Mesenchymal stem cell (in vitro differentiated cells and primary cell): ENCODE data around the gene DIPK1B.

Experiments used
- DNase-seq: peaks from one replicate; pipeline ENCODE4 v3.0.0-alpha.2; 2013
- H2AFZ ChIP-seq: one replicate; pipeline ENCODE4 v1.6.1; 2013; ENCODE audit warnings: low read depth, mild to moderate bottlenecking, control low read depth, inconsistent platforms, low read length, moderate library complexity
- H2AK5ac ChIP-seq: 2 replicates; pipeline ENCODE4 v1.6.1; 2013; ENCODE audit warnings: low read length, moderate library complexity, mild to moderate bottlenecking, inconsistent platforms; ENCODE audit not compliant: severe bottlenecking
- H2BK120ac ChIP-seq: one replicate; pipeline ENCODE4 v1.6.1; 2013; ENCODE audit warnings: low read depth, mild to moderate bottlenecking, inconsistent platforms, low read length, moderate library complexity
- H2BK12ac ChIP-seq, 2 experiments: one replicate each; pipeline ENCODE4 v1.6.1; 2013; ENCODE audit warnings: inconsistent platforms in 2 of 2, low read length in 2 of 2, mild to moderate bottlenecking in 2 of 2, moderate library complexity in 2 of 2, control low read depth in 1 of 2
- H2BK15ac ChIP-seq: one replicate; pipeline ENCODE4 v1.6.1; 2013; ENCODE audit warnings: mild to moderate bottlenecking, low read depth, inconsistent platforms; ENCODE audit not compliant: poor library complexity, severe bottlenecking
- H2BK5ac ChIP-seq: 2 replicates; pipeline ENCODE4 v1.6.1; 2013; ENCODE audit warnings: low read depth, mild to moderate bottlenecking, low read length, control low read depth, inconsistent platforms; ENCODE audit not compliant: poor library complexity, severe bottlenecking
- H3K14ac ChIP-seq, 2 experiments: one replicate each; pipeline ENCODE4 v1.6.1; 2013; ENCODE audit warnings: inconsistent platforms in 2 of 2, low read length in 2 of 2, control low read depth in 1 of 2, mild to moderate bottlenecking in 1 of 2, moderate library complexity in 1 of 2
- H3K18ac ChIP-seq, 2 experiments: one replicate each; pipeline ENCODE4 v1.6.1; 2013; ENCODE audit warnings: inconsistent platforms in 2 of 2, low read length in 2 of 2, control low read depth in 1 of 2, low read depth in 1 of 2, mild to moderate bottlenecking in 1 of 2
- H3K23ac ChIP-seq, 2 experiments: one replicate each; pipeline ENCODE4 v1.6.1; 2013; ENCODE audit warnings: inconsistent platforms in 2 of 2, low read length in 2 of 2, mild to moderate bottlenecking in 2 of 2, moderate library complexity in 2 of 2, control low read depth in 1 of 2
- H3K27ac ChIP-seq: 2 replicates; pipeline ENCODE4 v1.5.1; 2013; ENCODE audit warnings: mild to moderate bottlenecking, moderate library complexity, low read length, control low read depth, inconsistent platforms; ENCODE audit not compliant: poor library complexity, severe bottlenecking
- H3K27me3 ChIP-seq, 2 experiments: 2 replicates each; pipeline versions ENCODE4 v1.6.1 to v1.7.0; 2013; ENCODE audit warnings: low read length in 2 of 2, mild to moderate bottlenecking in 2 of 2, moderate library complexity in 2 of 2, control low read depth in 1 of 2, inconsistent platforms in 1 of 2; ENCODE audit not compliant: control insufficient read depth in 1 of 2, insufficient read depth in 1 of 2
- H3K36me3 ChIP-seq, 2 experiments: 2 replicates each; pipeline versions ENCODE4 v1.6.1 to v1.7.0; 2013; ENCODE audit warnings: low read length in 2 of 2, control low read depth in 1 of 2, inconsistent platforms in 1 of 2, low read depth in 1 of 2, mild to moderate bottlenecking in 1 of 2; ENCODE audit not compliant: insufficient read depth in 2 of 2, control insufficient read depth in 1 of 2
- H3K4ac ChIP-seq, 2 experiments: one replicate each; pipeline ENCODE4 v1.6.1; 2013; ENCODE audit warnings: inconsistent platforms in 2 of 2, low read length in 2 of 2, mild to moderate bottlenecking in 2 of 2, moderate library complexity in 2 of 2, control low read depth in 1 of 2, low read depth in 1 of 2
- H3K4me1 ChIP-seq: 2 replicates; pipeline ENCODE4 v1.6.1; 2013; ENCODE audit warnings: low read depth, low read length, control low read depth; ENCODE audit not compliant: control insufficient read depth, insufficient read depth
- H3K4me2 ChIP-seq: 2 replicates; pipeline ENCODE4 v1.6.1; 2013; ENCODE audit warnings: low read length, mild to moderate bottlenecking, inconsistent platforms; ENCODE audit not compliant: poor library complexity, severe bottlenecking
- H3K4me3 ChIP-seq, 2 experiments: 2 replicates each; pipeline versions ENCODE4 v1.5.1 to v1.7.0; 2013; ENCODE audit warnings: low read length in 2 of 2, mild to moderate bottlenecking in 2 of 2, control low read depth in 1 of 2, low read depth in 1 of 2; ENCODE audit not compliant: insufficient read depth in 1 of 2
- H3K79me1 ChIP-seq: replicated peaks from 2 replicates; pipeline ENCODE4 v1.6.1; 2013; ENCODE audit warnings: mild to moderate bottlenecking, control low read depth, low read length, inconsistent platforms; ENCODE audit not compliant: poor library complexity, severe bottlenecking
- H3K9ac ChIP-seq: 2 replicates; pipeline ENCODE4 v1.7.0; 2013; ENCODE audit warnings: mild to moderate bottlenecking, low read length, moderate library complexity
- H3K9me3 ChIP-seq: 2 replicates; pipeline ENCODE4 v1.7.0; 2013; ENCODE audit warnings: mild to moderate bottlenecking, low read length; ENCODE audit not compliant: control insufficient read depth
- H4K8ac ChIP-seq: one replicate; pipeline ENCODE4 v1.6.1; 2013; ENCODE audit warnings: inconsistent platforms, mild to moderate bottlenecking, low read length, moderate library complexity
- H4K91ac ChIP-seq: one replicate; pipeline ENCODE4 v1.6.1; 2013; ENCODE audit warnings: mild to moderate bottlenecking, low read length, inconsistent platforms
- WGBS: methylation state at CpG from one replicate; pipeline ENCODE4 v1.1.7; 2013; ENCODE audit warnings: mixed read lengths; 5-methylcytosine and 5-hydroxymethylcytosine counted together

The DIPK1B gene

DNA sequence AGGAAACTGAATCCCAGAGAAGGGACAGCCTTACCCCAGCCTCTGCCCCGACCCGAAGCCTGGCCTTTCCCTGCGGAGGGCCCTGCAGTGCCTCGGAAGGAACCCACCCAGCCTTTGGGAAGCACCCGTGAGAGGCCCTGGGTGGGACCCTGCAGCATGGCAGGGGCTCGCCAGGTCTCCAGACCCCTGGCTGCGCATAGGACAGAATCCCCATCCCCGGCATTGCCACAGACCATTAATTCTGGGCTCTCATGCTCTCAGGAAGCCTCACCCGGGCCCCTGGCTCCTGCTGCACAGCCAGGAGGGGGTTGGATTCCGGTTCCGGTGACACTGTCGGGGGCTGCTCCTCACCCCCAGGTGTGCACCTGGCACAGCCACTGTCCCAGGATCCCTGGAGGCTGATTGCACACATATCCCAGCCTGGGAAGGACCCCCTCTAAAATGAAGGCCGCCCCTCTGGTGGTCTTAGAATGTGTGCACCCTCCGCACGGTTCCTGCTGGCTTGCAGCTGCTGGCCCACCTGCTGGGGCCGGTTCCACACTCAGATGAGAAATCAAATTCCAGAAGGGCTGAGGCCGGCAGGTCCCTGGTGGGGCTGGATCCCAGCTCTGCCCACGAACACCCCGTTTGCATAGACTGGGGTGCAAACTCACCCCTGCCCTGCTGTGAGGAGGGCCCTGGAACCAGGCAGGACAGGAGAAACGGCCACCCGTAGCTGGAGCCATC lies 45.0 kb upstream of the DIPK1B start:
- H2BK120ac ChIP-seq, result no peak overlapping the region

DNA sequence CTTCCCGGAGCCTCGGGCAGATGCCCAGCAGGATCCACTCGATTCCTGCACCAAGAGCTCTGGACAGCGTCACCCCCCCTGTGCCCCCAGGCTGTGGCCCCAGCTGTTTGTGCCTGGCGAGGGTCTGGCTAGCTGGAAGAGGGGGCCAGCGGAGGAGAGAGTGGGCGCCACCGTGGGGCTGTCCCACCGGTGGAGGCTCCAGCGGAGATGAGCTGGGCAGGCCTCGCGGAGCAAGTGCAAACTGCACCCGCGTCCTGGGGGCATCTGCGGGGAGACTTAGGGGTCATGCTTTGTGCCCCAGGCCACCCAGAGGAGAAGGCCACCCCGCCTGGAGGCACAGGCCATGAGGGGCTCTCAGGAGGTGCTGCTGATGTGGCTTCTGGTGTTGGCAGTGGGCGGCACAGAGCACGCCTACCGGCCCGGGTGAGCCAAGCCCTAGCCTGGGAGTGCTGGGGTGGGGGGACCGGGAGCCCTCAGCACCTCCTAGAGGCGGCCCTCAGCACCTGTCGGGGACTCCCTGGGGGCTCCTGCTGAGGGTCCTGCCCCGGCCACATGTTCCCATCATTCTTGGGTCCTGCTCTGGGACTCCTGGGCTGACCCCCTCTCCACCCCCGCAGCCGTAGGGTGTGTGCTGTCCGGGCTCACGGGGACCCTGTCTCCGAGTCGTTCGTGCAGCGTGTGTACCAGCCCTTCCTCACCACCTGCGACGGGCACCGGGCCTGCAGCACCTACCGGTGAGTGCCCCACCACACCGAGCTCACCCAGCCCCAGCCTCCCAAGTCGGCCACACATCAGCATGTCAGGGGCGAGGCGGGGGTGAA lies 44.2 kb upstream of the DIPK1B start:
- H3K4ac ChIP-seq, result no peak overlapping the region
- no peak overlapping the region for H2AFZ ChIP-seq
- H4K8ac ChIP-seq, result no peak overlapping the region
- H3K4me2 ChIP-seq, result peak overlapping the region; percentile 71
- no peak overlapping the region for H3K14ac ChIP-seq
- no peak overlapping the region for H3K4me3 ChIP-seq
- peaks cover 18% of the 10 kb centered on the region for H3K79me1 ChIP-seq
- H3K27ac ChIP-seq, result peak overlapping the region; percentile 65
- no peak overlapping the region for H3K23ac ChIP-seq
- H3K9ac ChIP-seq, result no peak overlapping the region
- H2BK5ac ChIP-seq, result peak overlapping the region; percentile 79
- no peak overlapping the region for H4K91ac ChIP-seq
- H3K9me3 ChIP-seq, result no peaks in the 10 kb centered on the region
- peak overlapping the region; percentile 26 for H2AK5ac ChIP-seq
- H2BK15ac ChIP-seq, result no peak overlapping the region
- peaks cover 0 to 59% of the 10 kb centered on the region in 2 experiments for H3K27me3 ChIP-seq
- H2BK120ac ChIP-seq, result no peak overlapping the region
- H3K36me3 ChIP-seq, result peaks cover 0 to 40% of the 10 kb centered on the region in 2 experiments
- no peak overlapping the region for H2BK12ac ChIP-seq
- H3K18ac ChIP-seq, result no peak overlapping the region
- H3K4me1 ChIP-seq, result peaks cover 77% of the 10 kb centered on the region
- DNase-seq, result no peak
- 88% methylated on average over 40 of the region's 40 CpGs for WGBS

More for the DNA sequence above, 45.0 kb upstream of the DIPK1B start:
- Histone ChIP-seq H3K23ac (no peak overlapping the region), H3K79me1 (peaks cover 18% of the 10 kb centered on the region), H2BK5ac (peak overlapping the region; percentile 79), H3K27me3 (peaks cover 0 to 66% of the 10 kb centered on the region in 2 experiments), H3K4me1 (peaks cover 75% of the 10 kb centered on the region), H3K4me2 (peak overlapping the region; percentile 71), H2AFZ (no peak overlapping the region), H3K4ac (no peak overlapping the region), H2AK5ac (no peak overlapping the region), H3K18ac (no peak overlapping the region), H4K8ac (no peak overlapping the region), H3K4me3 (no peak overlapping the region), H3K9me3 (no peaks in the 10 kb centered on the region), H3K9ac (no peak overlapping the region), H2BK15ac (no peak overlapping the region), H3K14ac (no peak overlapping the region), H4K91ac (no peak overlapping the region), H2BK12ac (no peak overlapping the region), H3K36me3 (peaks cover 0 to 33% of the 10 kb centered on the region in 2 experiments), H3K27ac (peak overlapping the region; percentile 65)
- no peak for DNase-seq
- 81% methylated on average over 20 of the region's 21 CpGs for WGBS

DNA sequence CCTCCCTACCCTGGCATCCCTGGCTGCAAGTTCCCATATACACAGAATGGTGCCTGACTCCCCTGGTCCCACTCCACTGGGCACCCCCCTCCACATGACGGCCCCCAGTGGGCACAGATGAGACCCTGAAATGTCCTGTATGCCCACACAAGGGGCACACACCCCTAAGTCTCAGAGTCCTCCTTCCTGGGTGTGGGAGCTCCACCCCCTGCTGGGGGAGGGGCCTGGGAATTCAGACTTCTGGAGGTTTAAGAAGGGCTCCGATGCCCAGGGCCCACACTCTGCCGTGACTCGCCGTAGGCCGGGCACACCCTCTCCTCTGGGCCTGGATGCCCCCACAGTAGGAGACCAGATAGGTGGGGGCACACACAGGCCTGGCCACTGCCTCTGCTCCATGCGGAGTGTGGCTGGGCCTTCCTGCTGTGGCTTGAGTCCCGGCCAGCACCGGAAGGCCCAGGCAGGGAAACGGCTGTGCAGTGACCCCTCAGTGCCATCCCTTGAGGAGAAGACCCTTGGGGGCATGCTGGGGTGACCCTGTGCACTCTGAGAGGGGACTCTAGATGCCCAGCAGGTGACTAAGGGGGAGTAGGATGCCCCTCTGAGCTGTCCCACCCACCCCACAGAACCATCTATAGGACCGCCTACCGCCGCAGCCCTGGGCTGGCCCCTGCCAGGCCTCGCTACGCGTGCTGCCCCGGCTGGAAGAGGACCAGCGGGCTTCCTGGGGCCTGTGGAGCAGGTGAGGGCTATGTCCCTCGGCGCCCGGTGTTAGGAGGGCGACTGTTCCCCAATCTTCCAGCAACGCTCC lies 43.2 kb upstream of the DIPK1B start:
- H2AK5ac ChIP-seq, result peak overlapping the region; percentile 4
- H4K8ac ChIP-seq, result no peak overlapping the region
- peaks cover 0 to 51% of the 10 kb centered on the region in 2 experiments for H3K36me3 ChIP-seq
- H3K4me3 ChIP-seq, result no peak overlapping the region
- no peak overlapping the region for H3K18ac ChIP-seq
- H3K9ac ChIP-seq, result no peak overlapping the region
- no peak overlapping the region for H2BK5ac ChIP-seq
- H4K91ac ChIP-seq, result no peak overlapping the region
- WGBS, result 88% methylated on average over 23 of the region's 23 CpGs
- H3K14ac ChIP-seq, result no peak overlapping the region
- H3K4ac ChIP-seq, result no peak overlapping the region
- no peak for DNase-seq
- peaks cover 77% of the 10 kb centered on the region for H3K4me1 ChIP-seq
- no peaks in the 10 kb centered on the region for H3K9me3 ChIP-seq
- no peak overlapping the region for H2BK15ac ChIP-seq
- no peak overlapping the region for H2AFZ ChIP-seq
- peak overlapping the region; percentile 10 for H3K4me2 ChIP-seq
- H3K23ac ChIP-seq, result no peak overlapping the region
- no peak overlapping the region for H3K27ac ChIP-seq
- no peak overlapping the region for H2BK120ac ChIP-seq
- peaks cover 20% of the 10 kb centered on the region for H3K79me1 ChIP-seq
- H3K27me3 ChIP-seq, result peaks cover 0 to 51% of the 10 kb centered on the region in 2 experiments
- no peak overlapping the region for H2BK12ac ChIP-seq
